Stimulated activated CD4-positive, alpha-beta T cell treated with anti-CD3 and anti-CD28 coated beads, Interleukin-2, amount 100 ng/mL, for 48 hours (primary cell): ENCODE data around the gene C5orf52.
A peak's percentile ranks its signal among the peaks of the same experiment; 100 is the strongest.
"Not testable (repeated sequence)": the region's sequence is repeated elsewhere in the genome, so short reads cannot be mapped to it uniquely, and the experiment has no call there.

ENCODE experiments used
- DNase-seq, 2 donors: peaks; one replicate each; pipeline ENCODE4 v3.0.0-alpha.2; 2020

Gene C5orf52

DNA sequence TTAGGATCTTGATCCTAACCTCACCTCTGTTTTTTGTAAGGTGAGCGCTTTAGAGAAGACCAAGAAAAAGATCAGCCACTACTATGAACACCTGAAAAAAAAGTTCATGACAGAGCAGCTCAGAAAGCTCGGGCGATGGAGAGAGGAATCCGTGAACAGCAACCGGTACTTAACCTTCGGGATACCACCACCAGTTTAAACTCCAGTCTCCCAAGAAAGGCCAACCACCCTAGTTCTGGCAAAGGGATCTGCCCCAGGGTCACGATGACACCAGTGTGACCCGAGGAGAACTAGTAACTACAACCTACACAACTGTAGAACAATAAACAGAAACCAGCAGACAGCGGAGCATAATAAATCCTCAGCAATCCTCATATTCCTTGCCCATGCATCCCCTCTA lies 8.5 kb downstream of the C5orf52 start:
- no peak for DNase-seq

DNA sequence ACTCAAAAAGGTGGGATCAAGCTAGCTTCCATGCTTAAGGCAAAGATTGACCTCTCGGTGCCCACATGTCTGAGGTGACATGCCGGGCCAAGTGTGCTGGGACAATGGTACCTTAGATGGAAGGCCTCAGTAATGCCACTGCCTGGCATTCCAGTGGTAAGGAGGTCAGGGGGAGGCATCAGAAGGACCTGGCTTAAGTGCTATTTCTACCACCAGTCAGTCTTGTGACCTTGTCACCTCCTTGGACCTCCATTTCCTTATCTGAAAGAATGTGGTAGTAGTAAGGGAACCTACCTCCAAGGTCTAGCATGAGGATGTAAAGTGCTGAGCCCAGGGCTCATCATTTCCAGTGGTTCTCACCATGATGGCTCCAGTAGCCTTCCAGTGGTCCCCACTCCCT lies 8.9 kb downstream of the C5orf52 start:
- DNase-seq = no peak

- no peak for DNase-seq
These were observed 9.7 kb downstream of the C5orf52 start for GRCh38 chr5:157681048-157681447.

- no peak for DNase-seq
These were observed 10.9 kb downstream of the C5orf52 start for GRCh38 chr5:157682257-157682656.

DNA sequence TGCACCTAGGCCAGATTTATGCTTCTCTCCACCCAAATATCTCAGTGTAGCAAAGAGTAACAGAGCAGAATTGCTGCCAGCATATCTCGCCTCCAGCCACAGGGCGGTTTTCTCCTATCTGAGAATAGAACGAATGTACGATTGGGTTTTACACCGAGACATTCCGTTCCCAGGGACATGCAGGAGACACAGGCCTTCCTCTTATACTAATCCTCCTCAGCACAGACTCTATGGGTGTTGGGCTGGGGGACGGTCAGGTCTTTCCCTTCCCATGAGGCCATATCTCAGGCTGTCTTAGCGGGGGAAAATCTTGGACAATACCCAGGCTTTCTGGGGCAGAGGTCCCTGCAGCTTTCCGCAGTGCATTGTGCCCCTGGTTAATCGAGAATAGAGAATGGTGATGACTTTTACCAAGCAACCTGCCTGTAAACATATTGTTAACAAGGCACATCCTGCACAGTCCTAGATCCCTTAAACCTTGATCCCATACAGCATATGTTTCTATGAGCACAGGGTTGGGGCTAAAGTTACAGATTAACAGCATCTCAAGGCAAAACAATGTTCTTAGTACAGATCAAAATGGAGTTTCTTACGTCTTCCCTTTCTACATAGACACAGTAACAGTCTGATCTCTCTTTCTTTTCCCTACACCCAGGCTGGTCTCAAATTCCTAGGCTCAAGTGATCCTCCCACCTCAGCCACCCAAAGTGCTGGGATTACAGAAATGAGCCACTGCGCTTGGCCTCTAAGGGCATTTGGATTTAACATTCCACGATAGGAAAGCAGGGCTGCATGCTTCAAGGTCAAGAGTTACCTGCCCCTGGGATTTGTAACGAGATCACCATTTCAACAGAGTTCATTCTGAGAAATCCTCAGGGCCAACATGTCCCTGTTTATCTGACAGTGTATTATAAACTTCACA lies 15.2 kb downstream of the C5orf52 start:
- DNase-seq = not testable (repeated sequence)

- DNase-seq = no peak
These were observed 15.8 kb downstream of the C5orf52 start for GRCh38 chr5:157687198-157687554.

DNA sequence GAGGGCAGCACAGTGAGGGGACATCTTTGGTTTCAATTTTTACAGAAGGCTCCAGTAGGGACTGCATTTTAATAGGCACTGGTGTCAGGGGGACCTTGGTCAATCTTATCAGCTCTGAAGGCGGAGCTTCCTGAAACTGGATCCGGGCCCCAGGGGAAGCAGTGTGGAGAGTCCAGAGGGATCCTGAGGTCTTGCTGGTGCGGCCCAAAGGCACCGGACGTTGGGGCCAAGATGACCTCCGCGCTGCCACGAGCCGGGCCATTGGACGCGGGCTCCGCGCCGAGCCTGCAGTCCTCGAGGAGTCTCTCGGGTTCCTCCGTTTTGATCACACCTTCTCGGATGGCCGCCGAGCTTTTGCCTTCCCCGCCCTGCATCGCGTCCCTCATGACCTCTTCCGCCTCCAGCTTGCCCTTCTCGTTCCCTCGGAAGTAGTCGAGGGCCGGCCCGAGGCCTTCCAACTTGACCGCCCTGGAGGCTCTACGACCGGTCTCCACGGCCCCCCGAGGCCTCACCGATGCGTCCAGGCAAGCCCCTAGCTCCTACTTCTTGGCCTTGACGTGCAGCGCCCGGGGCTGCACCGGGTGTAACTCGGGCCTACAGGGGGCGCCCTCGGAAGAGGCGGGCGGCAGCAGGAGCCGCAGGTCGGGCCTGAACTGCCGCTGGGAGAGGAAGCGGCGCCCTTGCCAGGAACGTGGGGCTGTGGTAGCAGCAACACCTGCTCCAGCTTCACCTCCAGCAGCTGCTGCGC lies 18.8 kb downstream of the C5orf52 start:
- DNase-seq = peak; percentile 29 to 49

DNA sequence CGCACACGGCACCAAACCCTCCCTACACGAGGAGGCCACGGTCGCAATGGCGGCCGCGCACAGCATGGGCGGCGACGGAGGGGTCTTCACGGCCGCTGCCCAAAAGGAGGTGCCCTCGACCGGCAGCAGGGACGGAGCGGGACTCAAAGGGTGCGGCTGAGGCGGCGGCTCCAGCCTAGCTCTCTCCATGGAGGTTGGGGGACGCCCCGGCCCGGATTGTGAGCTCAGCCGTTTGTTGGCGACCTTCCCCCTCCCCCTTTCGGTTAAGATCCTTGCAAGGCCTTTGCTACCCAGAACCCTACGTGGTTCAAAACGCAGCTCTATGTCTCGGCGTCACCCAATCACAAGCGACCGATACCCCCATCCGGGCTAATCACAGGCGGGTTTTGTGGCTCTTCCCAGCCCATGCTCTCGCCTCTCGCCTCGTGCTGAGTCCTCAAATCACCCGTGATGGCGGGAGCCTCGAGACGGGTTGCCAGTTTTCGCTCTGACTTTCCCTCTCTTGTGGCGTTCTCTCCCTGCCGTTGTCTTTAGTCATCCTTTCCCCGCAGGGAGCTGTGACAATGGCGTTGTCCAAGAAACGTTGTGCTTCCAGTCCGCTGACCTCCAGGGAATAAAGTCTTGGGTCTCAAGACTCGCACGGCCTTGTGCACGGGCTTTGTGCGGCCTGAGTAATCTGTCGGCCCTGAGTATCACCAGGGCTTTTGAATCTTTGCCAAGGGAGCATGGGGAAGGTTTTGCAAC lies 19.5 kb downstream of the C5orf52 start:
- DNase-seq = no peak

GRCh38 chr5:157693816-157694215 lies 22.5 kb downstream of the C5orf52 start:
- not testable (repeated sequence) for DNase-seq

GRCh38 chr5:157696154-157696553 lies 24.8 kb downstream of the C5orf52 start:
- DNase-seq = not testable (repeated sequence)

DNA sequence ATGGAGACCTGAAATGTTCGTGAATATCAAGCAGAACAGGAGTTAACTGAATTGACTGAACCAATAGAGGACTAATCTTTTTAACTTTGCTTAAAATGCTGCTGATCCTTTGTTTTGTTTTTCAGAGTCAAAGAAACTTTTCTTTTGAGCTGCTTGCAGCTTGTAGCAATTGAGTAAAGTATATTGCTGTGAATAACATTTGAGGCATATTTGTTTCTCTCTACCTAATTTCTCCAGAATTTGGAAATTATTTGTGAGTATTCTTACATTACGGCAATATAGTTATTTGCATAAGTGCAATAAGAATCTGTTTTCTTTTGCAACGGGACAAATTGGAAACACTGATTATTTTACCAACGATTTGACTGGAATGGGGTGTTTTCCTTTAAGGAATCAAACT lies 27.3 kb downstream of the C5orf52 start:
- not testable (repeated sequence) for DNase-seq

DNA sequence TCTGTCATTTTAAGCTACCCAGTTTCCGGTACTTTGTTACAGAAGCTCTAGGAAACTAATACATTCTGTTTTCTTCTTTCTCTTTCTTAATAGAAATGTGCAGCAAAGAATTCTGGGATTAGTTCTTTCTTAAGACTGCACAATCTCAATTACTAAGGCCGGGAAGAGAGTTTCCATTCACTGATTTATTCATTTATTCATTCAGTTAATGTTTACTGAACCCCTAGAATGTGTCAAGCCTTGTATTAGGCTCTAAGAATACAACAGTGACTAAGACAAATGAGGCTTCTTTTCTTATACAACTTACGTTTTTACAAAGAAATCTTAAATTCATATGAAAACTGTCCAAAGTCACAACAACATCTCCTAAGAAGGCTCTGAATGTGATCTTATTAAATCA lies 32.4 kb downstream of the C5orf52 start:
- DNase-seq = no peak

GRCh38 chr5:157708866-157709265 lies 37.5 kb downstream of the C5orf52 start:
- DNase-seq = no peak

DNA sequence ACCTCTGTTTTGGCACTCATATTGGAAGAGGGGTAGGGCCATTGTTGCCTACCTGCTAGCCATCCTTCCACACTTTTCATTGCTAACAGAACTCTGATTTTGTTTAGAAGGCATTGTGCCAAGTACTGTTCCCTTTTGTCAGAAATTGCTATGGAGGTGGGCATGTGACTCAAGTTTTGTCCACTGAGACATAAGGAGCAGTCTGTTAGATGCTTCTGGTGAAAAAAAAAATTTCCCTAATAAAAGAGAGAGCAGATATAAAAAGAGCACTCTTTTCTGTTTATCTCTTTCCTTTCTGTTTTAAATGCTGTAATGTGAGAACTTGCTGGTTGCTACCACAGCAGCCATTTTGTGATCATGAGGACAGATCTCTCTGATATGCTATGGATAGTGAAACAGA lies 38.0 kb downstream of the C5orf52 start:
- no peak for DNase-seq

DNA sequence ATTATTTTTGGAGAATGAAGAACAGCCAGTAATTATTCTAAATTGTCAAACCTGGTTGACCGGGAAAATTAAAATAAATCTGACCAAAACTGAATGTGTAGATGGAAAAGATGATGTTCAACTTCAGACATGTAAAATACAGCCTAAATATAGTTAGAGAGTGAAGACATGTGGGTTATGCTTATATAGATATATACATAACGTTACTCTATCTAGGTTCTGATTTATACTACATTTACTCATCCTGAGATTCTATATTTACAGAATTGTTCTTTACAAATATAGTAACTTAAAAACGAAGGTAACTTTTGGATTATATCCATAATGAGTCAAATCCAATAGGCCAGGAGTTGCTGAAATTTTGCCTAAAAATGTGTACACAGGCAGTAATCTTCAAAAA lies 39.1 kb downstream of the C5orf52 start:
- DNase-seq = no peak

DNA sequence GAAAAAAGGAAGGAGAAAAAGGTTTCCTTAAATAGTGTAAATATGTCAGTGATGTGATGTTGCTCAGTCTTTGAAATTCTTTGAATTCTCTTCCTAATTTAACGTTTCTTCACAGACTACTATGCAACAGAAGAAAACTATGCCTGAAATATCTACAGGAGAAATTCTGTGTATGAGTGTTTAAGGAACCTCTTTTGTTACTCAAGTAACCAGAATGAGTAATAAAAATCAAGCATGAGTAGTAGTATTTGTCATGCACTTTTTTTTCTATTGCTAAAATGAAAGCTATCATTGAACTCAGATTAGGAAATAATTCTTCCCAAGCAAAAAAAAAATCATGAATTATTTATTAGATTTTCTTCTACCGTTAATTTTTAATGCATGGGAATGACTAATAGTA lies 39.5 kb downstream of the C5orf52 start:
- no peak for DNase-seq

GRCh38 chr5:157713830-157714595 lies 42.7 kb downstream of the C5orf52 start:
- DNase-seq = no peak

GRCh38 chr5:157714596-157714864 lies 43.2 kb downstream of the C5orf52 start:
- DNase-seq = no peak

GRCh38 chr5:157718519-157718918 lies 47.2 kb downstream of the C5orf52 start:
- no peak for DNase-seq

GRCh38 chr5:157719245-157719644 lies 47.9 kb downstream of the C5orf52 start:
- no peak for DNase-seq

DNA sequence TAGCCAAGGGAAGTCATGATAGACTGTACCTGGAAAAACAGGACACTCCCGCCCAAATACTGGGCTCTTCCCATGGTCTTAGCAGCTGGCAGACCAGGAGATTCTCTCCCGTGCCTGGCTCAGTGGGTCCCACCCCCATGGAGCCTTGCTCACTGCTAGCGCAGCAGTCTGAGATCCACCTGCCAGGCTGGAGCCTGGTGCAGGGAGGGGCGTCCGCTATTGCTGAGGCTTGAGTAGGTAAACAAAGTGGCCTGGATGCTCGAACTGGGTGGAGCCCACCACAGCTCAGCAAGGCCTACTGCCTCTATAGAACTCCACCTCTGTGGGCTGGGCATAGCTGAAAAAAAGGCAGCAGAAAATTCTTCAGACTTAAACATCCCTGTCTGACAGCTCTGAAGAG lies 49.8 kb downstream of the C5orf52 start:
- no peak for DNase-seq

DNA sequence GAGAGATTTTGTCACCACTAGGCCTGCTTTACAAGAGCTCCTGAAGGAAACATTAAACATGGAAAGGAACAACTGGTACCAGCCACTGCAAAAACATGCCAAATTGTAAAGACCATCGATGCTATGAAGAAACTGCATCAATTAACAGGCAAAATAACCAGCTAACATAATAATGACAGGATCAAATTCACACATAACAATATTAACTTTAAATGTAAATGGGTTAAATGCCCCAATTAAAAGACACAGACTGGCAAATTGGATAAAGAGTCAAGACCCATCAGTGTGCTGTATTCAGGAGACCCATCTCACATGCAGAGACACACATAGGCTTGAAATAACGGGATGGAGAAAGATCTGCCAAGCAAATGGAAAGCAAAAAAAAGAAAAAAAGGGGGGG lies 51.6 kb downstream of the C5orf52 start:
- not testable (repeated sequence) for DNase-seq

DNA sequence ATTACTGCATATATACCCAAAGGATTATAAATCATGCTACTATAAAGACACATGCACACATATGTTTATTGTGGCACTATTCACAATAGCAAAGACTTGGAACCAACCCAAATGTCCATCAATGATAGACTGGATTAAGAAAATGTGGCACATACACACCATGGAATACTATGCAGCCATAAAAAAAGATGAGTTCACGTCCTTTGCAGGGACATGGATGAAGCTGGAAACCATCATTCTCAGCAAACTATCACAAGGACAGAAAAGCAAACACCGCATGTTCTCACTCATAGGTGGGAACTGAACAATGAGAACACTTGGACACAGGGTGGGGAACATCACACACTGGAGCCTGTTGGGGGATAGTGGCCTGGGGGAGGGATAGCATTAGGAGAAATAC lies 55.3 kb downstream of the C5orf52 start:
- not testable (repeated sequence) for DNase-seq
